Stomach (tissue), 9 donors: ENCODE results near the gene SCML1. TPM values are rescaled to one million over a fixed set of nuclear protein-coding genes. Genes with fewer than 3 reads are reported as not detected.
A peak's percentile ranks its signal among the peaks of the same experiment; 100 is the strongest.
"Not testable (repeated sequence)": the region's sequence is repeated elsewhere in the genome, so short reads cannot be mapped to it uniquely, and the experiment has no call there.

Experiments
- DNase-seq, 2 donors: peaks; one replicate each; pipeline versions ENCODE4 v3.0.0 to v3.0.0-alpha.2; 2013 to 2019
- H3K27ac ChIP-seq, 5 donors: fragments of 200-600 bp in 4 of 5; sonication (generic) in 4 of 5; one replicate each; pipeline ENCODE4 v1.5.1; 2013 to 2019; ENCODE audit warnings: mild to moderate bottlenecking in 1 of 5, moderate library complexity in 1 of 5
- H3K27me3 ChIP-seq, 3 donors: fragments of 200-600 bp; sonication (generic); one replicate each; pipeline ENCODE4 v1.5.1; 2017 to 2019; ENCODE audit warnings: mixed run types in 1 of 3
- H3K36me3 ChIP-seq, 4 donors: fragments of 200-600 bp; sonication (generic); 1 replicate in 3 of 4; 2 replicates in 1 of 4; pipeline ENCODE4 v1.5.1; 2016 to 2019
- H3K4me1 ChIP-seq, 4 donors: fragments of 200-600 bp; sonication (generic); one replicate each; pipeline ENCODE4 v1.5.1; 2016 to 2019
- H3K4me3 ChIP-seq, 4 donors: fragments of 200-600 bp; sonication (generic) in 3 of 4; one replicate each; pipeline ENCODE4 v1.5.1; 2016 to 2019; ENCODE audit warnings: mild to moderate bottlenecking in 1 of 4
- H3K9me3 ChIP-seq, 4 donors: fragments of 200-600 bp; sonication (generic); one replicate each; pipeline ENCODE4 v1.5.1; 2016 to 2019
- EP300 ChIP-seq: sonication (generic); formaldehyde crosslinking; IDR thresholded peaks from one replicate; pipeline ENCODE4 v1.6.1; 2017; ENCODE audit warnings: antibody characterized with exemption
- POLR2A ChIP-seq, 4 donors: fragments of 450-650 bp; IDR thresholded peaks; one replicate each; pipeline ENCODE4 v1.6.1; 2016; ENCODE audit warnings: antibody characterized with exemption in 4 of 4, control low read depth in 2 of 4, mild to moderate bottlenecking in 1 of 4, moderate library complexity in 1 of 4
- POLR2AphosphoS5 ChIP-seq, 3 donors: sonication (generic); formaldehyde crosslinking; IDR thresholded peaks; one replicate each; pipeline ENCODE4 v1.6.1; 2016; ENCODE audit warnings: antibody characterized with exemption in 3 of 3
- WGBS, 5 donors: extraction: QIAGEN DNeasy Blood & Tissue Kit in 3 of 5; methylation state at CpG; one replicate each; pipeline versions ENCODE4 v1.1.5 to v1.1.7; 2013 to 2018; 5-methylcytosine and 5-hydroxymethylcytosine counted together
- intact Hi-C: fragments of 100-400 bp; cut with DNase I; formaldehyde crosslinking; loops from one replicate; pipeline ENCODE4 v1.15.1; 2023; ENCODE audit warnings: low total_unique reads
- polyA plus RNA-seq, 3 donors: library from polyadenylated mRNA; stranded (reverse); fragments of 200-250 nt; gene quantifications; one replicate each; pipeline ENCODE4 v1.2.3, GENCODE V29; 2013
- total RNA-seq, 5 donors: library from RNA; depleted of rRNA; stranded (reverse); fragments of >200 nt; gene quantifications; one replicate each; pipeline versions ENCODE4 v1.1.0 to v1.2.3, GENCODE V29; 2014 to 2016
- TF ChIP-seq, protein P1 (sequence below), 7 experiments: fragments of 450-650 bp in 4 of 7; fragments of 200-600 bp in 3 of 7; sonication (generic) in 3 of 7; IDR thresholded peaks; one replicate each; pipeline ENCODE4 v1.5.1; 2016 to 2019; ENCODE audit warnings: antibody characterized with exemption in 7 of 7, control low read depth in 2 of 7, mild to moderate bottlenecking in 1 of 7
- donor health status: healthy with polysubstance abuse.
- donor health status: Bipolar disorder and iron deficiency.
- donor health status: healthy.

SCML1 gene
- total and polyA plus RNA-seq, 8 donors = 0.45 to 28.1 (median 12.3) TPM

DNA sequence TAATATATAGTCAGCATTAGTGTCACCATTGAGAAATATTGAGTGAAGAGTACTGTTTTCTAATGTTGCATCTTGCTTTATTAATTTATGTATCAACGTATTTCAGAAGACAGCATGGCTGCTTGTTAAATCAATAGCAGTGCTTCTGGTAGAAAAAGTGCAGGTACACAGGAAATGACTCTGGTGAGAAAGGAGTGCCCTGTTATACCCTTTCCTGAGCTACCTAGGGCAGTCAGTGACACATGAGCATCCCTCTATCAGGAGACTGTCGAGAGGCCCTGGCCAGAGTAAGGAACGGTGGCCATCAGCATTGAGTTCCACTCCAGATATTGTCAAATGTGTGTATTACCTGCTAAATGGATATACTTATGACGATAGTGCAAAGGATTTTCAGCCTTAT, 42.1 kb downstream of the SCML1 start:
- TF ChIP-seq EP300 (no peak), POLR2A (IDR thresholded peaks at IDR 0.05) (no peak), POLR2AphosphoS5 (IDR thresholded peaks at IDR 0.05) (no peak)
- TF ChIP-seq, protein P1, sequence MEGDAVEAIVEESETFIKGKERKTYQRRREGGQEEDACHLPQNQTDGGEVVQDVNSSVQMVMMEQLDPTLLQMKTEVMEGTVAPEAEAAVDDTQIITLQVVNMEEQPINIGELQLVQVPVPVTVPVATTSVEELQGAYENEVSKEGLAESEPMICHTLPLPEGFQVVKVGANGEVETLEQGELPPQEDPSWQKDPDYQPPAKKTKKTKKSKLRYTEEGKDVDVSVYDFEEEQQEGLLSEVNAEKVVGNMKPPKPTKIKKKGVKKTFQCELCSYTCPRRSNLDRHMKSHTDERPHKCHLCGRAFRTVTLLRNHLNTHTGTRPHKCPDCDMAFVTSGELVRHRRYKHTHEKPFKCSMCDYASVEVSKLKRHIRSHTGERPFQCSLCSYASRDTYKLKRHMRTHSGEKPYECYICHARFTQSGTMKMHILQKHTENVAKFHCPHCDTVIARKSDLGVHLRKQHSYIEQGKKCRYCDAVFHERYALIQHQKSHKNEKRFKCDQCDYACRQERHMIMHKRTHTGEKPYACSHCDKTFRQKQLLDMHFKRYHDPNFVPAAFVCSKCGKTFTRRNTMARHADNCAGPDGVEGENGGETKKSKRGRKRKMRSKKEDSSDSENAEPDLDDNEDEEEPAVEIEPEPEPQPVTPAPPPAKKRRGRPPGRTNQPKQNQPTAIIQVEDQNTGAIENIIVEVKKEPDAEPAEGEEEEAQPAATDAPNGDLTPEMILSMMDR (IDR thresholded peaks at IDR 0.05) = no peak
- H3K36me3 ChIP-seq = no peaks in the 10 kb centered on the region
- H3K4me1 ChIP-seq = no peaks in the 10 kb centered on the region
- H3K9me3 ChIP-seq = peaks cover 0 to 13% (median 5%) of the 10 kb centered on the region in 4 donors
- H3K27me3 ChIP-seq = no peaks in the 10 kb centered on the region
- DNase-seq = no peak
- no peak overlapping the region for H3K27ac ChIP-seq
- no peak overlapping the region for H3K4me3 ChIP-seq
- intact Hi-C loops = no loop called here
- 79 to 93% (median 84%) methylated on average over 4 of the region's 4 CpGs for WGBS, 5 donors

DNA sequence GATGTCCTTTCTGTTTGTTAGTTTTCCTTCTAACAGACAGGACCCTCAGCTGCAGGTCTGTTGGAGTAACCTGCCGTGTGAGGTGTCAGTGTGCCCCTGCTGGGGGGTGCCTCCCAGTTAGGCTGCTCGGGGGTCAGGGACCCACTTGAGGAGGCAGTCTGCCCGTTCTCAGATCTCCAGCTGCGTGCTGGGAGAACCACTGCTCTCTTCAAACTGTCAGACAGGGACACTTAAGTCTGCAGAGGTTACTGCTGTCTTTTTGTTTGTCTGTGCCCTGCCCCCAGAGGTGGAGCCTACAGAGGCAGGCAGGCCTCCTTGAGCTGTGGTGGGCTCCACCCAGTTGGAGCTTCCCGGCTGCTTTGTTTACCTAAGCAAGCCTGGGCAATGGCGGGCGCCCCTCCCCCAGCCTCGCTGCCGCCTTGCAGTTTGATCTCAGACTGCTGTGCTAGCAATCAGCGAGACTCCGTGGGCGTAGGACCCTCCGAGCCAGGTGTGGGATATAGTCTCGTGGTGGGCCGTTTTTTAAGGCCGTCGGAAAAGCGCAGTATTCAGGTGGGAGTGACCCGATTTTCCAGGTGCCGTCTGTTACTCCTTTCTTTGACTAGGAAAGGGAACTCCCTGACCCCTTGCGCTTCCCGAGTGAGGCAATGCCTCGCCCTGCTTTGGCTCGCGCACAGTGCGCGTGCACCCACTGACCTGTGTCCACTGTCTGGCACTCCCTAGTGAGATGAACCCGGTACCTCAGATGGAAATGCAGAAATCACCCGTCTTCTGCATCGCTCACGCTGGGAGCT, 49.5 kb downstream of the SCML1 start:
- H3K36me3 ChIP-seq, intact Hi-C loops, H3K4me1 ChIP-seq, H3K9me3 ChIP-seq, DNase-seq, H3K27ac ChIP-seq: not testable (repeated sequence)
- WGBS, 5 donors = 39 to 93% (median 45%) methylated on average over 6 to 26 of the region's 31 CpGs
- peaks cover 0 to 11% (median 0%) of the 10 kb centered on the region in 3 donors for H3K27me3 ChIP-seq
- peak overlapping the region in 2 of 4 donors; percentile 18 to 22 for H3K4me3 ChIP-seq

DNA sequence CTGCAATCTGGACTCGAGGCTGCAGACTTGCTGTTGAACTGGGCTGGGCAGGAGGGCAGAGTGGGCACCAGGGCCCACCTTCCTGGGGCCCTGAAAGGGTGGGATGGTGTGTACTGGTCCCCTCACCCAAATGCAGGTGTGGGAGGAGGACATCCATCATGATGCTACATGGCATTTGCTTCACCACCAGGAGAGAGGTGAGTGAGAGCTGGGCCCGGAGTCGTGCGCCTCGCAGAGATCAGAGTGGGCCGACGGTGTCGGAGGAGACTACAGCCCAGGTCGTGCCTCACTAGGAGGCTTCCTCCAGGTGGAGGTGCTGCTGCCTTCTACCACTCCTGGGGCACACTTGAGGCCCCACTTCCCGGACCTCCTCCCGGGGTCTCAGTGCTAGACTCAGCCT, 50.3 kb downstream of the SCML1 start:
- intact Hi-C loops = no loop called here
- Histone ChIP-seq H3K36me3 (no peaks in the 10 kb centered on the region), H3K27me3 (peaks cover 0 to 11% (median 0%) of the 10 kb centered on the region in 3 donors), H3K4me3 (no peak overlapping the region), H3K27ac (no peak overlapping the region), H3K9me3 (no peaks in the 10 kb centered on the region), H3K4me1 (peaks cover 0 to 10% (median 7%) of the 10 kb centered on the region in 4 donors)
- 83 to 95% (median 90%) methylated on average over 2 to 11 of the region's 11 CpGs for WGBS, 5 donors
- TF ChIP-seq POLR2A (IDR thresholded peaks at IDR 0.05) (no peak), POLR2AphosphoS5 (IDR thresholded peaks at IDR 0.05) (no peak), EP300 (no peak)
- TF ChIP-seq, protein P1 (IDR thresholded peaks at IDR 0.05) = no peak
- DNase-seq = no peak

DNA sequence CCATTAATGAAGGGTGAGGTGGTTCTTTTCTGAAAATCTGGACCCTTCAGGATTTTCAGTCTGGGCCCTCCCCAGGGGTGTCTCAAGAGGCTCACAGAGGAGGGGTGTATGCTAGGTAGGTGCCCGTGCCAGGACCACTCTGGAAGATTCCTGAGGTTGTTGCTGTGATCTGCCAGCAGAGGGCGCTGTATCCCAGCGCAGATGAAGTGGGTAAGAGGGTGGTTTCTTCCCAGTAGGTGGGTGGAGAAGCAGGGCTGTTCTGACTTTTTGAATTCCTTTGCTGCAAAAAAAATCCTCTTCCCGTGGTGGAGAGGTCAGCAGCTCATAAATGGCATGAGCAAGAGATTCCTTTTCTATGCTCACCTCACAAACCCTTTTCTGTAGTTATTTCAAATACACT, 51.1 kb downstream of the SCML1 start:
- 0 to 14% (median 6%) methylated on average over 1 to 4 of the region's 4 CpGs for WGBS, 5 donors
- TF ChIP-seq, protein P1 (IDR thresholded peaks at IDR 0.05) = peak in 5 of 7 experiments; percentile 29 to 76 (median 57)
- no peak for TF ChIP-seq POLR2A (IDR thresholded peaks at IDR 0.05)
- Histone ChIP-seq H3K27ac (no peak overlapping the region), H3K36me3 (no peaks in the 10 kb centered on the region), H3K9me3 (no peaks in the 10 kb centered on the region), H3K4me1 (peaks cover 0 to 10% (median 7%) of the 10 kb centered on the region in 4 donors), H3K27me3 (peaks cover 0 to 11% (median 0%) of the 10 kb centered on the region in 3 donors), H3K4me3 (no peak overlapping the region)
- intact Hi-C loops = no loop called here
- DNase-seq = peak; percentile 39 to 68
